H9 (cell line): Measurements from ENCODE around the gene BLNK. TPM values are rescaled to one million over a fixed set of nuclear protein-coding genes. Genes with fewer than 3 reads are reported as not detected.

Experiments
- DNase-seq: peaks from one replicate; pipeline ENCODE4 v3.0.0-alpha.2; 2017
- H2AFZ ChIP-seq: one replicate; pipeline ENCODE4 v1.6.1; 2013; ENCODE audit warnings: mild to moderate bottlenecking, low read length, control low read depth, moderate library complexity
- H2AK5ac ChIP-seq: 2 replicates; pipeline ENCODE4 v1.6.1; 2013; ENCODE audit warnings: low read length, control low read depth, mixed read lengths; ENCODE audit not compliant: insufficient read length
- H2BK120ac ChIP-seq: one replicate; pipeline ENCODE4 v1.6.1; 2013; ENCODE audit warnings: low read depth, mild to moderate bottlenecking, low read length, control low read depth, inconsistent platforms; ENCODE audit not compliant: poor library complexity, severe bottlenecking
- H2BK12ac ChIP-seq: 2 replicates; pipeline ENCODE4 v1.6.1; 2013; ENCODE audit warnings: low read length, control low read depth, mixed read lengths, low read depth; ENCODE audit not compliant: insufficient read length
- H2BK15ac ChIP-seq: 2 replicates; pipeline ENCODE4 v1.6.1; 2013; ENCODE audit warnings: low read depth, low read length, control low read depth
- H2BK20ac ChIP-seq: one replicate; pipeline ENCODE4 v1.6.1; 2013; ENCODE audit warnings: low read depth, mild to moderate bottlenecking, low read length, control low read depth, inconsistent platforms; ENCODE audit not compliant: poor library complexity, severe bottlenecking
- H2BK5ac ChIP-seq: 2 replicates; pipeline ENCODE4 v1.6.1; 2013; ENCODE audit warnings: low read length, control low read depth, mixed read lengths; ENCODE audit not compliant: insufficient read length
- H3K14ac ChIP-seq: 2 replicates; pipeline ENCODE4 v1.6.1; 2013; ENCODE audit warnings: low read length, control low read depth; ENCODE audit not compliant: insufficient read depth
- H3K18ac ChIP-seq: 2 replicates; pipeline ENCODE4 v1.6.1; 2013; ENCODE audit warnings: low read depth, mild to moderate bottlenecking, mixed read lengths, low read length, control low read depth; ENCODE audit not compliant: insufficient read length
- H3K23ac ChIP-seq: 2 replicates; pipeline ENCODE4 v1.6.1; 2013; ENCODE audit warnings: low read length, control low read depth, mixed read lengths, low read depth; ENCODE audit not compliant: insufficient read length
- H3K23me2 ChIP-seq: 2 replicates; pipeline ENCODE4 v1.6.1; 2013; ENCODE audit warnings: low read depth, mild to moderate bottlenecking, mixed read lengths, low read length, control low read depth; ENCODE audit not compliant: insufficient read length, poor library complexity, severe bottlenecking
- H3K27ac ChIP-seq: 2 replicates; pipeline ENCODE4 v1.5.1; 2013; ENCODE audit warnings: low read length, control low read depth, mixed read lengths, low read depth; ENCODE audit not compliant: insufficient read length
- H3K27me3 ChIP-seq: 2 replicates; pipeline ENCODE4 v1.6.1; 2013; ENCODE audit warnings: low read length, control low read depth, inconsistent platforms; ENCODE audit not compliant: insufficient read depth
- H3K4ac ChIP-seq: 2 replicates; pipeline ENCODE4 v1.6.1; 2013; ENCODE audit warnings: low read depth, mild to moderate bottlenecking, control low read depth, inconsistent platforms, low read length, moderate library complexity
- H3K4me1 ChIP-seq: 2 replicates; pipeline ENCODE4 v1.6.1; 2013; ENCODE audit warnings: low read length, control low read depth, inconsistent platforms; ENCODE audit not compliant: insufficient read depth
- H3K4me2 ChIP-seq: 2 replicates; pipeline ENCODE4 v1.6.1; 2013; ENCODE audit warnings: low read length, control low read depth, mixed read lengths; ENCODE audit not compliant: insufficient read length, insufficient read depth
- H3K56ac ChIP-seq: 2 replicates; pipeline ENCODE4 v1.6.1; 2013; ENCODE audit warnings: low read depth, mild to moderate bottlenecking, mixed read lengths, low read length, control low read depth; ENCODE audit not compliant: insufficient read length
- H3K79me1 ChIP-seq: 2 replicates; pipeline ENCODE4 v1.6.1; 2013; ENCODE audit warnings: low read depth, mild to moderate bottlenecking, moderate library complexity, low read length, control low read depth, inconsistent platforms; ENCODE audit not compliant: insufficient read depth, poor library complexity, severe bottlenecking
- H3K79me2 ChIP-seq: 2 replicates; pipeline ENCODE4 v1.6.1; 2013; ENCODE audit warnings: low read length, control low read depth, inconsistent platforms; ENCODE audit not compliant: insufficient read depth
- H3K9ac ChIP-seq: 2 replicates; pipeline ENCODE4 v1.6.1; 2013; ENCODE audit warnings: low read length, control low read depth, mixed read lengths; ENCODE audit not compliant: insufficient read length; ENCODE audit errors: extremely low read depth
- H3K9me3 ChIP-seq: one replicate; pipeline ENCODE4 v1.6.1; 2013; ENCODE audit warnings: low read depth, low read length, inconsistent platforms; ENCODE audit not compliant: control insufficient read depth
- H3T11ph ChIP-seq: one replicate; pipeline ENCODE4 v1.6.1; 2013; ENCODE audit warnings: mild to moderate bottlenecking, low read length, control low read depth, inconsistent platforms
- H4K20me1 ChIP-seq: one replicate; pipeline ENCODE4 v1.6.1; 2013; ENCODE audit not compliant: control insufficient read depth, insufficient read length, insufficient read depth
- H4K5ac ChIP-seq: 2 replicates; pipeline ENCODE4 v1.6.1; 2013; ENCODE audit warnings: low read depth, mild to moderate bottlenecking, mixed read lengths, low read length, control low read depth; ENCODE audit not compliant: insufficient read length
- H4K8ac ChIP-seq: replicated peaks from 2 replicates; pipeline ENCODE4 v1.6.1; 2013; ENCODE audit warnings: low read length, control low read depth, mixed read lengths, low read depth; ENCODE audit not compliant: insufficient read length
- H4K91ac ChIP-seq: 2 replicates; pipeline ENCODE4 v1.6.1; 2013; ENCODE audit warnings: low read depth, mild to moderate bottlenecking, moderate library complexity, mixed read lengths, low read length, control low read depth; ENCODE audit not compliant: insufficient read length
- H3K27ac Mint-ChIP-seq, 3 experiments: 2 replicates in 2 of 3; 3 replicates in 1 of 3; pipeline ENCODE4 v1.8.0; 2020 to 2021; ENCODE audit warnings: mixed read lengths in 3 of 3, mild to moderate bottlenecking in 1 of 3, moderate library complexity in 1 of 3
- H3K27me3 Mint-ChIP-seq: 2 replicates; pipeline ENCODE4 v1.8.0; 2021; ENCODE audit warnings: low read depth, mild to moderate bottlenecking, moderate library complexity, mixed read lengths
- H3K36me3 Mint-ChIP-seq, 3 experiments: 2 replicates in 2 of 3; 3 replicates in 1 of 3; pipeline ENCODE4 v1.8.0; 2020 to 2021; ENCODE audit warnings: low read depth in 3 of 3, mixed read lengths in 3 of 3; ENCODE audit not compliant: insufficient read depth in 1 of 3
- H3K4me1 Mint-ChIP-seq, 2 experiments: 2 replicates each; pipeline ENCODE4 v1.8.0; 2020; ENCODE audit warnings: mixed read lengths in 2 of 2
- H3K4me3 Mint-ChIP-seq, 2 experiments: 2 replicates in 1 of 2; 3 replicates in 1 of 2; pipeline ENCODE4 v1.8.0; 2020 to 2021; ENCODE audit warnings: mild to moderate bottlenecking in 2 of 2, mixed read lengths in 2 of 2, moderate library complexity in 1 of 2
- H3K9me3 Mint-ChIP-seq, 2 experiments: 2 replicates in 1 of 2; 3 replicates in 1 of 2; pipeline ENCODE4 v1.8.0; 2020; ENCODE audit warnings: mild to moderate bottlenecking in 2 of 2, mixed read lengths in 2 of 2, moderate library complexity in 1 of 2
- WGBS: extraction: QIAGEN DNeasy Blood & Tissue Kit; methylation state at CpG from one replicate; pipeline ENCODE4 v1.1.7; 2013; ENCODE audit warnings: missing lambda C conversion rate, low lambda C conversion rate, mixed read lengths; ENCODE audit not compliant: insufficient read length; ENCODE audit errors: extremely low coverage; 5-methylcytosine and 5-hydroxymethylcytosine counted together
- total RNA-seq: library from RNA; stranded (reverse); gene quantifications from 2 replicates; pipeline ENCODE4 v1.2.1, GENCODE V29; 2021
- TF ChIP-seq, protein P1 (sequence below): fragments of 200-600 bp; sonication (generic); conservative IDR thresholded peaks from 3 replicates; pipeline ENCODE4 v1.8.0; 2021; ENCODE audit warnings: antibody characterized with exemption, mild to moderate bottlenecking

The BLNK gene
- total RNA-seq, 1 experiment from 2014 or later, result not detected

GRCh38 chr10:96313344-96313743 lies 42.0 kb upstream of the BLNK start:
- Histone ChIP-seq H3K9me3 (no peaks in the 10 kb centered on the region), H3K4me2 (no peak overlapping the region), H3K14ac (no peak overlapping the region), H3K23ac (no peak overlapping the region), H3K23me2 (no peaks in the 10 kb centered on the region), H3T11ph (no peak overlapping the region), H2BK12ac (no peak overlapping the region), H3K18ac (no peak overlapping the region), H2BK120ac (no peak overlapping the region), H4K8ac (no peak overlapping the region), H2BK20ac (no peak overlapping the region), H4K91ac (no peak overlapping the region), H4K5ac (no peak overlapping the region), H2BK5ac (no peak overlapping the region), H3K79me1 (no peaks in the 10 kb centered on the region), H3K79me2 (no peaks in the 10 kb centered on the region), H2AK5ac (no peak overlapping the region), H2AFZ (no peak overlapping the region), H3K27me3 (no peaks in the 10 kb centered on the region), H3K27ac (no peak overlapping the region), H3K9ac (no peak overlapping the region), H4K20me1 (no peaks in the 10 kb centered on the region), H2BK15ac (no peak overlapping the region), H3K4ac (no peak overlapping the region), H3K4me1 (peaks cover 8% of the 10 kb centered on the region; the same call in 1 of the 2 replicates), H3K56ac (no peak overlapping the region)
- DNase-seq, result no peak
- Mint-ChIP-seq H3K27me3 (no peaks in the 10 kb centered on the region), H3K4me1 (peaks cover 50 to 54% of the 10 kb centered on the region in 2 experiments), H3K36me3 (no peaks in the 10 kb centered on the region), H3K4me3 (no peak overlapping the region), H3K9me3 (no peaks in the 10 kb centered on the region; a peak in 1 of 5 replicates), H3K27ac (no peak overlapping the region)
- WGBS, result no CpG with 5 or more reads among the region's 2 CpGs
- TF ChIP-seq, protein P1, sequence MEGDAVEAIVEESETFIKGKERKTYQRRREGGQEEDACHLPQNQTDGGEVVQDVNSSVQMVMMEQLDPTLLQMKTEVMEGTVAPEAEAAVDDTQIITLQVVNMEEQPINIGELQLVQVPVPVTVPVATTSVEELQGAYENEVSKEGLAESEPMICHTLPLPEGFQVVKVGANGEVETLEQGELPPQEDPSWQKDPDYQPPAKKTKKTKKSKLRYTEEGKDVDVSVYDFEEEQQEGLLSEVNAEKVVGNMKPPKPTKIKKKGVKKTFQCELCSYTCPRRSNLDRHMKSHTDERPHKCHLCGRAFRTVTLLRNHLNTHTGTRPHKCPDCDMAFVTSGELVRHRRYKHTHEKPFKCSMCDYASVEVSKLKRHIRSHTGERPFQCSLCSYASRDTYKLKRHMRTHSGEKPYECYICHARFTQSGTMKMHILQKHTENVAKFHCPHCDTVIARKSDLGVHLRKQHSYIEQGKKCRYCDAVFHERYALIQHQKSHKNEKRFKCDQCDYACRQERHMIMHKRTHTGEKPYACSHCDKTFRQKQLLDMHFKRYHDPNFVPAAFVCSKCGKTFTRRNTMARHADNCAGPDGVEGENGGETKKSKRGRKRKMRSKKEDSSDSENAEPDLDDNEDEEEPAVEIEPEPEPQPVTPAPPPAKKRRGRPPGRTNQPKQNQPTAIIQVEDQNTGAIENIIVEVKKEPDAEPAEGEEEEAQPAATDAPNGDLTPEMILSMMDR, result no peak
